ENCODE results near the gene TGFBR3L.
"Not testable (repeated sequence)": the region's sequence is repeated elsewhere in the genome, so short reads cannot be mapped to it uniquely, and the experiment has no call there.

TGFBR3L gene

DNA sequence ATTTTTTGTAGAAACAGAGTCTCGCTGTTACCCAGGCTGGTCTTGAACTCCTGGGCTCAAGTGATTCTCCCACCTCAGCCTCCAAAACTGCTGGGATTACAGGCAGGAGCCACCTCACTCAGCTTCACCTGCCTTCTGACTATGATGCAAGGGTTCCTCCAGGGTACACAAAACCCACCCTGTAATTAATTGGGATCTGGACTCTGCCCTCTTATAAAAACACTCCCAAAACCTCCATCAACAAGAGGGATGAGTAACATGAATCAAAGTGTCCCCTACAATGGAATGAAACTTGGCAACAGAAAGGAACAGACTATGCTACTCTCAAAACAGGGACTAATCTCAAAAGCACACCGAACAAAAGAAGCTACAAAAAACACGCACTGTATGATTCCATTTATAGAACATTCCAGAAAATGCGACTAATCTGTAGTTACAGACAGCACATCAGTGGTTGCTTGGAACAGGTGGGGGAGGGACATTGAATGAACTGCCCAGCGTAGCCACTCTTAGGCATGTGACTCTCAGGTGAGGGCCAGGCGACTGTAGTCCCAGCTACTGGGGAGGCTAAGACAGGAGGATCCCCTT, 37.3 kb upstream of the TGFBR3L start:
- in situ Hi-C loops (cut with MboI; ENCODE audit: low pct_unique_long_range_greater_than_20kb, low sequenced_read_pairs): no loop called here
- no peak for DNase-seq

DNA sequence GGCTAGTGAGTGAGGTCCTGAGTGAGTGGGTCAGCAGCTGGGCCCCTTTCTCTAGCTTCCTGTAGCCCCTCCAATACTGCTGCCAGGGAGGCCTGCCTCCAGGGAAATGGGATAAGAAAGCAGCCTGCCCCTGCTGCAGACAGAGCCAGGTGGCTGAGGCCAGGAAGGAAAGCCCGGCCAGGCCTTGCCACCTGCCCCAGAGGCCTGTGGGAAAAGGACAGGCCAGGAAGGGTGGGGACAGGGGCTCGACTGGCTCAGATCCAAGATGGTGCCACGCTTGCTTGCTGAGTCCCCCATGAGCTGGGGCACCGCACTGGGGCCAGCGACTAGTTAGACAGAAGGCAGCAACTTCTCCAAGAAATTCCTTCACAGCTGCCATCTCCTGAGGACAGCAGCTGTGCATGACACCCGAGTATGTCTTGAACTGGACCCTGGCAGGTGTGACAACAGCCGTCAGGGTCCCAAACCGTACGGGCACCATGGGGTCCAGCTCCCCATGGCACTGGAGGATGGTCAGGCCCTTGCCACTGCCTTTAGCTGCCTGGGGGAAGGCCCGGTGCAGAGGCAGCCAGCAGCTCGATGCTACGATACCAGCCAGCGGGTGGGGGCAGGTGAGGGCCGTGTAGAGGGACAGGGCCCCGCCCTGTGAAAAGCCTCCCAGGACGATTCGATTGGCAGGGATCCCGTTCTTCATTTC, 35.4 kb upstream of the TGFBR3L start:
- in situ Hi-C loops (cut with MboI; ENCODE audit: low pct_unique_long_range_greater_than_20kb, low sequenced_read_pairs): no loop called here
- DNase-seq: no peak

DNA sequence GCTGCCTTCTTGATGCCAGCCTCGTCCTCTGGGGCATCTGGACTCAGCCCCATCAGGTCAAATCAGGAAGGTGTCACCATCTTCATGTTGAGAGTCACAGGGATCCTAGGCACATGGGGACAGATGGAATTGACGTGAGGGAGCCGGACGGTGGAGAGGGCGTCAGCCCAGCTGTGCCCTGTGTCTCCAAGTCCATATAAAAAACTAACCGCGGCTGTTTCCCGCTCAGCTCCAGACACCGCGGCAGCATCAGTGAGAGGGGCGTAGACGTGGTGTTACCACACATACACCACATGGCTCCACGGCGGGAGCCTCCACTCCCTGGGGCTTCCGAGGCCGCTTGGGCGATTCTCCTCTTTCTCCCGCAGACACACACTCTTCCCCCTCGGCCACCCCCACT, 34.8 kb upstream of the TGFBR3L start:
- no peak for DNase-seq
- in situ Hi-C loops (cut with MboI; ENCODE audit: low pct_unique_long_range_greater_than_20kb, low sequenced_read_pairs): no loop called here

DNA sequence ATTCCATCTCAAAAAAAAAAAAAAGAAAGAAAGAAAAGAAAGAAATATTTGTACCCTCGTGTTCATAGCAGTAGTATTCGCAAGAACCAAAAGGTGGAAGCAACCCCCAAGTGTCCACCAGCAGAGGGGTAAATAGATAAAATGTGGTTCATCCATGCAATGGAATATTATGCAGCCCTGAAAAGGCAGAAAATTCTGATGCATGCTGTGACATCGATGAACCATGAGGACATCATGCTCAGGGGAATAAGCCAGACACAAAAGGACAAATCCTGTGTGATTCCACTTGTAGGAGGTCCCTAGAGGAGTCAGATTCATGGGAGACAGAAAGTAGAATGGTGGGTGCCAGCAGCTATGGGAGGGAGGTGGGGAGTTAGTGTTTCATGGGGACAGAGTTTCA, 32.7 kb upstream of the TGFBR3L start:
- in situ Hi-C loops (cut with MboI; ENCODE audit: low pct_unique_long_range_greater_than_20kb, low sequenced_read_pairs): no loop called here
- DNase-seq: no peak

DNA sequence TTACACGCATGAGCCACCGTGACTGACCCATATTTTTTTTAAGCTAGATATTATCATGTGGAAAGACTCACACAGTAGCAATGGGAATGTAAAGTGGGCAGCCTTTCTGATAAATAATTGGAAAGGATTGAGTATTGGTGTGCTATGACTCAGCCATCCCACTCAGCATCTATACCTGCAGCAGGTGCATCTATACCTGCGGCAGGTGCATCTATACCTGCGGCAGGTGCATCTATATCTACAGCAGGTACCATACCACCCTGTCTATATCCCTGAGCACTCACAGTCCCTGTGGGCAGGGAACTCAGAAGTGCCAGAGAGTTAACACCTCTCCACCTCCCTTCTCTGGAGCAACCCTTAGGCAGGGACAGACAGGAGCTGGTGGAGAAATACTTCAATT, 31.5 kb upstream of the TGFBR3L start:
- in situ Hi-C loops (cut with MboI; ENCODE audit: low pct_unique_long_range_greater_than_20kb, low sequenced_read_pairs): no loop called here
- no peak for DNase-seq

DNA sequence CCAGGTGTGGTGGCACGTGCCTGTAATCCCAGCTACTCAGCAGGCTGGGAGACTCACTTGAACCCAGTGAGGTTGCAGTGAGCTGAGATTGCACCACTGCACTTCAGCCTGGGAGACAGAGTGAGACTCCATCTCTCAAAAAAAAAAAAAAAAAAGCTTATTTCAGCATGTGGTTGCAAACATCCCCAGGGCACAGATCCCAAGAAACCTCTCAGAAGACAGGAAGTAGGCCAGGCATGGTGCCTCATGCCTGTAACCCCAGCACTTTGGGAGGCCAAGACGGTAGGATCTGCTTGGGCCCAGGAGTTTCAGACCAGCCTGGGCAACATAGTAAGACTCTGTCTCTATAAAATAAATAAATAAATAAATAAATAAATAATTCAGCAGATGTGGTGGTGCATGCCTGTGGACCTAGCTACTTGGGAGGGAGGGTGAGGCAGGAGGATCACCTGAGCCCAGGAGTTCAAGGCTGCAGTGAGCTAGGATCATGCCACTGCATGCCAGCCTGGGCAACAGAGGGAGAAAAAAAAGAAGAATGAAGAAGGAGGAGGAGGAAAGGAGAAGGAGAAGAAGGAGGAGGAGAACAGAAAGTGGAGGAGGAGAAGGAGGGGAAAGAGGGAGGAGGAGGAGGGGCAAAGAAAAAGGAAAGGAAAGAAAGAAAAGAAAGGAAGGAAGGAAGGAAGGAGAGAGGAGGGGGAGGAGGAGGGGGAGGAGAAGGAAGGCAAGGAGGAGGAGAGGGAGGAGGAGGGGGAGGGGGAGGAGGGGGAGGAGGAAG, 30.6 kb upstream of the TGFBR3L start:
- DNase-seq: no peak
- in situ Hi-C loops (cut with MboI; ENCODE audit: low pct_unique_long_range_greater_than_20kb, low sequenced_read_pairs): no loop called here

DNA sequence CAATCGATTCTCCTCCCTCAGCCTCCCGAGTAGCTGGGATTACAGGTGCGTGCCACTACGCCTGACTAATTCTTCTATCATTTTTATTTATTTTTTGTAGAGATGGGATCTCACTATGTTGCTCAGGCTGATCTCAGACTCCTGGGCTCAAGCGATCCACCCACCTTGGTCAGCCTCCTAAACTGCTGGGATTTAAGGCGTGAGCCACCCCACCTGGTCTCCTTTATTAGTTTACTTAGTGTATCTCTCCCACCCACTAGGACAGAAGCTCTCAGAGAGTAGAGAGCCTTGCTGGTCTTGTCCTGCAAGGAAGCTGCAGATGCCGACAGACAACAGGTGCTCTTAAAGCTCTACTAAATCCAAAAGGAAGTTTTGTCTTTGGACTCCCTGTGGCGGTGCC, 28.8 kb upstream of the TGFBR3L start:
- DNase-seq: no peak
- in situ Hi-C loops (cut with MboI; ENCODE audit: low pct_unique_long_range_greater_than_20kb, low sequenced_read_pairs): no loop called here

DNA sequence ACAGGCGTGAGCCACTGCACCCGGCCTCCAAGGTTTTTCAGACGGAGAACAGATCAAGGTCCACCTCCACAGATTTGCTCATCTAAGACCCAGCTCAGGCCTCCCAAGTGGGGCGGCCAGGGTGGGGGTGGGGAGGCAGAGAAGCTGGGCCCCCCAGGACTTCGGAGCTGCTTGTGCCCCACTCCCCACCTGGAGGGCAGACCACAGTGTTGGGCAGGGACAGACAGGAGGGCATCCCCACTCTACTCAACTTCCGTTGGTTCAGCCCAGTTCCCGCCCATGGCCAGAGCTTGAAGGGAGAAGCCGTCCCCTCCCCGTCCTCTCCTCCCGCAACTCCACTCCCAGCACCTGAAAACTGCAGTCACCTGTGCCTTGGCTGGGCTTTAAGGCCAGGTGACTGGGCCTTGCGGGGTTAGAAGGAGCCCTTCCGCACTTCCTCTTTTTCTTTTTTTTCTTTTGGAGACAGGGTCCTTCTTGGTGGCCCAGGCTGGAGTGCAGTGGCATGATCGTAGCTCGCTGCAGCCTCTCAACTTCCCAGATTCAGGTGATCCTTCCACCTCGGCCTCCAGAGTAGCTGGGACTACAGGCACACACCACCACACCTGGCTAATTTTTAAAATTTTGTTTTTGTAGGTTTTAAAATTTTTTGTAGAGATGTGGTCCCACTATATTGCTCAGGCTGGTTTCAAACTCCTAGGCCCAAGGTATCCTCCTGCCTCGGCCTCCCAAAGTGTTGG, 27.1 kb upstream of the TGFBR3L start:
- DNase-seq: no peak
- in situ Hi-C loops (cut with MboI; ENCODE audit: low pct_unique_long_range_greater_than_20kb, low sequenced_read_pairs): no loop called here

DNA sequence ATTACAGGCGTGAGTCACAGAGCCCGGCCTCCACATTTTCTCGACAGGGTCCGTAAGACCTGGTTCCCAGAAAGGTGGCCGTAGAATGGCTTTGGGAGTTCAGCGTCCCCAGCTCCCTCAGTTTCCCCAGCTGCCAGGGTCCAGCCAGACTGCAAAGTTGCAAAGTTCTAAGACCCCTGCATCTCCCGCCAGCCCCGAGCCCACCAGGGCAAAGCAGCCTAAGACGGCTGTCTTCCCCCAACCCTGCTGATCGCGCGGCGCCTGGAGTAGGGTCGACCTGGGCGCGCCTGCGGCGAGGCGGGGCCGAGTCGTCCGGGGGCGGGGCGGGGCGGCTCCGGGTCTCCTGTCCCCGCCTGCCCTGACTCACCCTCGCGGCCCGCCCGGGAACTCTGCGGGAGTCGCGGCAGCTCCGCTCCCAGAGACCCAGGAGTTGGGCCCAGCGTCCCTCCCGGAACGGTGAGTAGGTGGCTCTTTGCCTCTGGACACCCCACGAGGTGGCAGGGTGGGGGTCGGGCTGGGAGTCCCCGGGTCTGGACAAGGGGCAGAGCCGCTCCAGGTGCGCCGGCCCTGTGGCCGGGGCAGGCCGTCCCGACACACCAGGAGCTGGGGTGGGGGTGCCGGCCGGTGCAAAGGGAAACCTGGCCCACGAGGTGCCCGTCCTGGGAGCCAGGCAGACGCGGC, 26.3 kb upstream of the TGFBR3L start, which contains the start of gene LRRC8E:
LRRC8E (plus strand) TSS at position 366 of the 681 bp plus-strand sequence. CDS start 7,094 bp downstream, outside the sequence.
- no peak for DNase-seq

DNA sequence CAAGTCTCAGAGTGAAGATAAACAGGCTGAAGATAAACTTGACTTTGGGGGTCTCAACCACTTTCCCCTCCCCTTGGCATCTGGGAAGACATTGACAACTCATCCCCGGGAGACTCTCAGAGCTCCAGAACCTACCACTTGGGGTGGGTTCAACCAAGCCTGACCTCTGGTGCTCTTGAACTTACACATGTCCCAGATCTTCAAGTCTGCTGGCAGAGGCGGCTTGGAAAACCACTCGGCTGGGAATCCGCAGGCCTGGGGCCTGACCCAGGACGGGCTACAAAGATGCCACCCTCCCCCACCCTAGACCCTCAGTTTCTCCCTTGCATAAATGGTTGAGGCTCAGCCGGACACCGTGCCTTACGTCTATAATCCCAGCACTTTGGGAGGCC, 25.8 kb upstream of the TGFBR3L start:
- in situ Hi-C loops (cut with MboI; ENCODE audit: low pct_unique_long_range_greater_than_20kb, low sequenced_read_pairs): no loop called here
- DNase-seq: no peak

More for the DNA sequence above, 26.3 kb upstream of the TGFBR3L start, which contains the start of gene LRRC8E:
- in situ Hi-C loops (cut with MboI; ENCODE audit: low pct_unique_long_range_greater_than_20kb, low sequenced_read_pairs): no loop called here

DNA sequence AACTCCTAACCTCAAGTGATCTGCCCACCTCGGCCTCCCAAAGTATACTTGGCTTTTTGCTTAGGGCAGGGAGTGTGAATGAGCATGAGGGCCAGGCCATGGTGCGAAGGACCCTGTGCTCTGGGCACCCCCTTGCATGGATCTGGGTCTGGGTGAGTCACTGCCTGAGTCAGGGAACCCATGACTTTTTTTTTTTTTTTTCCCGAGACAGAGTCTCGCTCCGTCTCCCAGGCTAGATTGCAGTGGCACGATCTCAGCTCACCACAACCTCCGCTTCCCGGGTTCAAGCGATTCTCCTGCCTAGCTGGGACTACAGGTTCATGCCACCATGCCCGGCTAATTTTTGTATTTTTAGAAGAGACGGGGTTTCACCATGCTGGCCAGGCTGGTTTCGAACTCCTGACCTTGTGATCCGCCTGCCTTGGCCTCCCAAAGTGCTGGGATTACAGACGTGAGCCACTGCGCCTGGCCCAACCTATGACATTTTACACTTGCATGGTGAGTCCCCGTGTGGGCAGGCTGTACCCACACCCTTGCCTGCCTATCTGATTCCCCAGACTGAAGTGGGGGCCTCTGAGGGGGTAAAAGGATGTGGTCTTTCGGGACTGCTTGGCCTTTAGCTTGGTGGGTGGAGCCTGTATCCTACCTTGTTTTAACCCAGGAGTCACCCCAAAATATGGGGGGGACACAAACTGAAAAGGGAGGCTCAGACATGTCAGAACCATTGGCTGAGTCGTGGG, 21.1 kb upstream of the TGFBR3L start:
- in situ Hi-C loops (cut with MboI; ENCODE audit: low pct_unique_long_range_greater_than_20kb, low sequenced_read_pairs); DNase-seq: not testable (repeated sequence)

DNA sequence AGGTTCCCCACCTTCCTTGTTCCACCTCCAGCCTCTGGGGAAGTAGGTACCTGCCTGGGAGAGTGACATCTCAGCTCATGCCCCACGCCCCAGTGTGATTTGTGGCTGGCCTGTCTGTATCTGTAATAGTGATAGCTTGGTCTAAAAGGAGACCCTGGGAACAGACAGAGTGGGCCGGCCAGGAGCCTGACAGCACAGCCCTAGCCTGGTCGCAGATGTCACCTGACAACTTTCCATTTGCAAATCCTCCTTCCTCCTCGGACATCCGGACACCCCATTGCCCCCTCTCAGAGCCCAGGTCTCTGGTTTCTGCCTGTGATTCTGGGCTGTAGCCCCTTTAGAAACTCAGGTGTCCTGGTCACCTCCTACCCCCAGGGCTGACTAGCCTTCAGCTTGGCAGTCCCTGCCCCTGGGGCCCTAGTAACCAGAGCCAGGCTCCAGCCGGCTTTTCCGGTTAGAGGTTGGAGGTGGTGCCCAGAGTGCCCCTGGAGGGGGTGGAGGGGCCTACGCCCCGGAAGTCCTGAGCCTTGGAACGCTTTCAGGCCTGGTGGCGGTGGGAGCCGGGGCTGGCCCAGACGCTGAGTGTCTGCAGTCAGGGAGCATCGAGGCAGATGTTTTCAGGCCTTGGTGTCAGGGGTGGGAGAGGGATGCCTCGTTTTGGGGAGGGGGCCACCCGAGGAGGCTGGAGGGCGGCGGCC, 19.9 kb upstream of the TGFBR3L start:
- no peak for DNase-seq
- in situ Hi-C loops (cut with MboI; ENCODE audit: low pct_unique_long_range_greater_than_20kb, low sequenced_read_pairs): no loop called here

DNA sequence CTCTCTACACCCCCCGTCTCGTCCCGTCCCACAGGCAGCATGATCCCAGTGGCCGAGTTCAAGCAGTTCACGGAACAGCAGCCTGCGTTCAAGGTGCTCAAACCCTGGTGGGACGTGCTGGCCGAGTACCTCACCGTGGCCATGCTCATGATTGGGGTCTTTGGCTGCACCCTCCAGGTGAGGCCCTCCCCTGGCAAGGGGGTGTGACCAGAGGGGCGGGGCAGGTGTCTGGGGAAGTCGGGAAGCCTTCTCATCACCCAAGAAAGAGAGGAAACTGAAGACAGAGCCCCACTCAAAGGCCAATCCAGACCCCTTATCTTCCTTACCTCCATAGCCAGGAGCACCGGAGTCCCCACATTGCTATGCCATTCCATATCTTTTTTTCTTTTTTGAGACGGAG, 19.1 kb upstream of the TGFBR3L start:
- in situ Hi-C loops (cut with MboI; ENCODE audit: low pct_unique_long_range_greater_than_20kb, low sequenced_read_pairs): no loop called here
- DNase-seq: no peak

DNA sequence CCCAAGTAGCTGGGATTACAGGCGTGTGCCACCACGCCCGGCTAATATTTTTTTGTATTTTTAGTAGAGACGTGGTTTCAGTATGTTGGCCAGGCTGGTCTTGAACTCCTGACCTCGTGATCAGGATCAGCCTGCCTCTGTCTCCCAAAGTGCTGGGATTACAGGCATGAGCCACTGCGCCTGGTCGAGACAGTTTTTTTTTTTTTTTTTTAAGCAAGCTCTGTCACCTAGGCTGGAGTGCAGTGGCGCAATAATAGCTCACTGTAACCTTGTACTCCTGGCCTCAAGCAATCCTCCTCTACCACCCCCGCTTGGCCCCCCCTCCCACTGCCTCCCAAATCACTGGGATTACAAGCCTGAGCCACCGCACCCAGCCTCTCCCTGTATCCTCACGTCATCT, 17.3 kb upstream of the TGFBR3L start:
- DNase-seq: no peak
- in situ Hi-C loops (cut with MboI; ENCODE audit: low pct_unique_long_range_greater_than_20kb, low sequenced_read_pairs): no loop called here

DNA sequence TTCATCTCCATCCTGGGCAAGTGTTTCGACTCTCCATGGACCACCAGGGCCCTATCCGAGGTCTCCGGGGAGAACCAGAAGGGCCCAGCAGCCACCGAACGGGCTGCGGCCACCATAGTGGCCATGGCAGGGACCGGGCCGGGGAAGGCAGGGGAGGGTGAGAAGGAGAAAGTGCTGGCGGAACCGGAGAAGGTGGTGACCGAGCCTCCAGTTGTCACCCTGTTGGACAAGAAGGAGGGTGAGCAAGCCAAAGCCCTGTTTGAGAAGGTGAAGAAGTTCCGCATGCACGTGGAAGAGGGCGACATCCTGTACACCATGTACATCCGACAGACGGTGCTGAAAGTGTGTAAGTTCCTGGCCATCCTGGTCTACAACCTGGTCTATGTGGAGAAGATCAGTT, 15.7 kb upstream of the TGFBR3L start:
- no peak for DNase-seq
- in situ Hi-C loops (cut with MboI; ENCODE audit: low pct_unique_long_range_greater_than_20kb, low sequenced_read_pairs): no loop called here

DNA sequence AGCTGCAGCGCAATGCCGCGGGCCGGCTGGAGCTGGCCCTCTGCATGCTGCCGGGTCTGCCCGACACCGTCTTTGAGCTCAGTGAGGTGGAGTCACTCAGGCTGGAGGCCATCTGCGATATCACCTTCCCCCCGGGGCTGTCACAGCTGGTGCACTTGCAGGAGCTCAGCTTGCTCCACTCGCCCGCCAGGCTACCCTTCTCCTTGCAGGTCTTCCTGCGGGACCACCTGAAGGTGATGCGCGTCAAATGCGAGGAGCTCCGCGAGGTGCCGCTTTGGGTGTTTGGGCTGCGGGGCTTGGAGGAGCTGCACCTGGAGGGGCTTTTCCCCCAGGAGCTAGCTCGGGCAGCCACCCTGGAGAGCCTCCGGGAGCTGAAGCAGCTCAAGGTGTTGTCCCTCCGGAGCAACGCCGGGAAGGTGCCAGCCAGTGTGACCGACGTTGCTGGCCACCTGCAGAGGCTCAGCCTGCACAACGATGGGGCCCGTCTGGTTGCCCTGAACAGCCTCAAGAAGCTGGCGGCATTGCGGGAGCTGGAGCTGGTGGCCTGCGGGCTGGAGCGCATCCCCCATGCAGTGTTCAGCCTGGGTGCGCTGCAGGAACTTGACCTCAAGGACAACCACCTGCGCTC, 14.8 kb upstream of the TGFBR3L start:
- DNase-seq: no peak
- in situ Hi-C loops (cut with MboI; ENCODE audit: low pct_unique_long_range_greater_than_20kb, low sequenced_read_pairs): no loop called here

DNA sequence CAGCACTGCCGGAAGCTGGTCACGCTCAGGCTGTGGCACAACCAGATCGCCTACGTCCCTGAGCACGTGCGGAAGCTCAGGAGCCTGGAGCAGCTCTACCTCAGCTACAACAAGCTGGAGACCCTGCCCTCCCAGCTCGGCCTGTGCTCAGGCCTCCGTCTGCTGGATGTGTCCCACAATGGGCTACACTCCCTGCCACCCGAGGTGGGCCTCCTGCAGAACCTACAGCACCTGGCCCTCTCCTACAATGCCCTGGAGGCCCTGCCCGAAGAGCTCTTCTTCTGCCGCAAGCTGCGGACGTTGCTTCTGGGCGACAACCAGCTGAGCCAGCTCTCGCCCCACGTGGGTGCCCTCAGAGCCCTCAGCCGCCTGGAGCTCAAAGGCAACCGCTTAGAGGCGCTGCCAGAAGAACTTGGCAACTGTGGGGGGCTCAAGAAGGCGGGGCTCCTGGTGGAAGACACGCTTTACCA, 14.2 kb upstream of the TGFBR3L start:
- DNase-seq: no peak
- in situ Hi-C loops (cut with MboI; ENCODE audit: low pct_unique_long_range_greater_than_20kb, low sequenced_read_pairs): no loop called here
